ENCODE measurements around the gene NR1I3.

- TF ChIP-seq, protein P1, sequence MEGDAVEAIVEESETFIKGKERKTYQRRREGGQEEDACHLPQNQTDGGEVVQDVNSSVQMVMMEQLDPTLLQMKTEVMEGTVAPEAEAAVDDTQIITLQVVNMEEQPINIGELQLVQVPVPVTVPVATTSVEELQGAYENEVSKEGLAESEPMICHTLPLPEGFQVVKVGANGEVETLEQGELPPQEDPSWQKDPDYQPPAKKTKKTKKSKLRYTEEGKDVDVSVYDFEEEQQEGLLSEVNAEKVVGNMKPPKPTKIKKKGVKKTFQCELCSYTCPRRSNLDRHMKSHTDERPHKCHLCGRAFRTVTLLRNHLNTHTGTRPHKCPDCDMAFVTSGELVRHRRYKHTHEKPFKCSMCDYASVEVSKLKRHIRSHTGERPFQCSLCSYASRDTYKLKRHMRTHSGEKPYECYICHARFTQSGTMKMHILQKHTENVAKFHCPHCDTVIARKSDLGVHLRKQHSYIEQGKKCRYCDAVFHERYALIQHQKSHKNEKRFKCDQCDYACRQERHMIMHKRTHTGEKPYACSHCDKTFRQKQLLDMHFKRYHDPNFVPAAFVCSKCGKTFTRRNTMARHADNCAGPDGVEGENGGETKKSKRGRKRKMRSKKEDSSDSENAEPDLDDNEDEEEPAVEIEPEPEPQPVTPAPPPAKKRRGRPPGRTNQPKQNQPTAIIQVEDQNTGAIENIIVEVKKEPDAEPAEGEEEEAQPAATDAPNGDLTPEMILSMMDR (IDR thresholded peaks at IDR 0.05), result no peak
- TF ChIP-seq EZH2phosphoT487 (IDR thresholded peaks at IDR 0.05; ENCODE audit: borderline replicate concordance, low read depth) (no peak), POLR2AphosphoS5 (IDR thresholded peaks at IDR 0.05; ENCODE audit: low read depth, low read length) (no peak), CHD2 (IDR thresholded peaks at IDR 0.05; ENCODE audit: low read length, partially characterized antibody) (no peak), RAD21 (IDR thresholded peaks at IDR 0.05; ENCODE audit: low read length) (no peak), FOXM1 (IDR thresholded peaks at IDR 0.05; ENCODE audit: low read depth) (no peak), TAF1 (IDR thresholded peaks at IDR 0.05; ENCODE audit: borderline replicate concordance, low read depth, low read length) (no peak)
Measured at GRCh38 chr1:161207173-161207572, 30.8 kb downstream of the NR1I3 start.
